ENCODE data around the gene GP9.

GRCh38 chr3:129018271-129018670, 42.3 kb upstream of the GP9 start:
- TF ChIP-seq POLR2AphosphoS5 (IDR thresholded peaks at IDR 0.05; ENCODE audit: borderline replicate concordance, low read depth, low read length) (no peak), EZH2 (IDR thresholded peaks at IDR 0.05) (no peak)
